LoVo (cell line): ENCODE data around the gene SV2B.

Source experiments
- DNase-seq: peaks from one replicate; pipeline ENCODE4 v3.0.0-alpha.2; 2016; ENCODE audit warnings: low spot score

Gene SV2B

DNA sequence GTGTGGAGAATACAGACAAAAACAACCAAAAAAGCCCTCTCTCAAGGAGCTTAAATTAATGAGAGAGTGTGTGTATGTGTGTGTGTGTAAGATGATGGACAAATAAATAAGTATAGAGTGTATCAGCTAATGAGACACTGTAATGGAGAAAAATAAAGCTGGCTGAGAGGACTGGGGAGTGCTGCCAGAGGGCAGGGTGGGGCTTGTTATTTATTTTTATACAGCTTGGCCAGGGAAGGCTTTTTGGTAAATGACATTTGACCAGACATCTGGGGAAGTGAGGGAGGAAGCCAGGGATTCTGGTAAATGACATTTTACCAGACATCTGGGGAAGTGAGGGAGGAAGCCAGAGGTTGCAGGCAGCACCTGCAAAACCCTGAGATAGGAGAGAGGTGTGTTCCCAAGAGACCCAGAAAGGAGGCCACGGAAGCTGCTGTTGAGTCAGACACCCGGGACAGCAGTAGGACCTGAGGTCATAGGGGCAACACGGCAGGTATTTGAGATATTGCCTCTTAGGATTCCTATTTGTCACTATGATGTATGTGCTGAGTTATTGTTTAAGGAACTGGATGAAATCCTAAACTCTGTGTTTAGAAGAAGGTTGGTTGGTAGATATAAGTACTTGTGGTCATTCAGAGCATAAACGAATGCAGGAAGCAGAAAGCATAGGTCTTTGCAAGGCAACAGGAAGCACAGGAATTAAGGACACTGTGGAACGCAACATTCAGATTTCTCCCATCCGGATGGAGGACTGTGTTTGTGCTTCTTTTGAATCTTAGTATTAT, 2.7 kb downstream of the SV2B start:
- no peak for DNase-seq

DNA sequence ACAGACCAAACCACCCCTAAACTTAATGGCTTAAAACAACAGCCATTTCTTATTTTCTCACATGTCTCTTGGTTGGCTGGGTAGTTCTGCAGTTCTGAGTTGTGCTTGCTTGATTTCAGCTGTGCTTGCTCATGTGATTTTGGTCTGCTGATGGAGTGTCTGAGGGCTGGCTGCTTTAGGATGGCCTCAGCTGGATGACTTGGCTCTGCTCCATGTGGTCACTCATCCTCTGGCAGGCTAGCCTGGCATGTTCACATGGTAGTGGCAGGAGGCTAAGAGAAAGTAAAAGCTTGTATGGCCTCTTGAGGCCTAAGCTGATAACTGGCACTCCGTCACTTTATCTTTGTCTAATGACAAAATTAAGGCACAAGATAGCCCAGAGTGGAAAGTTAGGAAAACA, 4.1 kb downstream of the SV2B start:
- DNase-seq, result no peak

DNA sequence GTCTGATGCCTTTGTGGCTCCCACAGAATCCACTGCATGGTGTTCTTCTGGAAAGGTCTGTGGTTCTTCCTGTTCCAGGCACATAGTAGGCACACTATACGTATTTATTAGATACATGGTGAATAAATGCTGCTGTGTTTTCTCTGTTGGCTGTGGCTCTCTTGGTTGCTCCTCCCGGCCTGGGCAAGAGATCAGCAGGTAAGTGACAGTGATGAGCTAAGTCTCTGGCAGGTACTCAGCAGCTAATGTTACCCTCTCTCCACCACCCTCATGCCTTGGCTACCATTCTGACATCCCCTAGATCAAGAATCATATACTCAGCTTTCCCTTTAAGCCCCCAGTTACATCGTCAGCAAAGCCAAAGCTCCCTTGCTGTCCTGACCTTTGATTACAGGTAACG, 8.4 kb downstream of the SV2B start:
- DNase-seq, result no peak

DNA sequence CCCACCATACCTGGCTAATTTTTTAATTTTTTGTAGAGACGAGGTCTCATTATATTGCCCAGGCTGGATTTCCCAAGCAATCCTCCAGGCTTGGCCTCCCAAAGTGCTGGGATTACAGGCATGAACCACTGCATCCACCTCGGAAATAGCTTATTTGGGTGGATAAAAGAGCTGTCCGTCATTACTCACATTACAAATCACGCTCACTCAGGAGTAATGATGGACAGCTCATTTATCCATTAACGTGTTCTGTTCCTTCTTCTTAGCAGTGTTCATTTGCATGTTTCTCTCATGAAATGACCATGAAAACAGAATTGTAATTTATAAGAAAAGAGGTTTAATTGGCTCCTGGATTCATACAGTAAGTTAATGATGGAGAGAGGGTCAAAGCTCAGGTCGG, 9.8 kb downstream of the SV2B start:
- DNase-seq, result no peak

DNA sequence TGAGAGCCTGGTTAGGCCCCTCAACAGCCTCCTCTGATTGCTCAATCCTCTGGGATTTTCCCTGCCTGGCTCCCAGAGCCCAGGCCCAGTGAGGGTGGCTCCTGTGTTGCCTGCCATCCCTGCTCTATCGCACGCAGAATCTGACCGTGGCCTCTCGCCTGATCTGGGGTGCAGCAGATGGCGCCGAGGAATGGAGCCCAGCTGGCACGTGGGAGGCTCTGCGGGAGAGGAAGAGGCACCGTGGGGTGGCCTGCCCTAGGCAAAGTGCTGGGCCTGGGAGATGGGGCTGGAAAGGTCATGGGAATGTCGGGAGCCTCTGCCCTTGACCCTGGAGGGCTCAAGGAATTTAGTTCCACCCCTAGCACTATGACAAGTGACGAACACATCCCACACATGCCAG, 10.3 kb downstream of the SV2B start:
- no peak for DNase-seq

DNA sequence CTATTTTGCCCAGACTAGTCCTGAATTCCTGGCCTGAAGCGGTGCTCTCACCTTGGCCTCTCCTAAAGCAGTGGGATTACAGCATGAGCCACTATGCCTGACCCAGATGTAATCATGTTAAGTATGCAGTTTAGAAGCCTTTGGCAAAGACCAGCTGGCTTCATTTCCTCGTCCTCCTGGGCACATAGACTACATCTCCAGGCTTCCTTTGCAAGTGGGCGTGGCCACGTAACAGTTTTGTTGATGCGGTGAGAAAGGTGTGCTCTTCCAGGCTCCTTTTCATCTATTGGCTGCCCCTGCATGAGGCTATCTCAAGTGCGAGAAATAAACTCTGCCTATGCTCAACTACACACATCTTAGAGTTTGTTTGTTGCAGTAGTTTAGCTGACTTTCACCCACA, 13.0 kb downstream of the SV2B start:
- no peak for DNase-seq

DNA sequence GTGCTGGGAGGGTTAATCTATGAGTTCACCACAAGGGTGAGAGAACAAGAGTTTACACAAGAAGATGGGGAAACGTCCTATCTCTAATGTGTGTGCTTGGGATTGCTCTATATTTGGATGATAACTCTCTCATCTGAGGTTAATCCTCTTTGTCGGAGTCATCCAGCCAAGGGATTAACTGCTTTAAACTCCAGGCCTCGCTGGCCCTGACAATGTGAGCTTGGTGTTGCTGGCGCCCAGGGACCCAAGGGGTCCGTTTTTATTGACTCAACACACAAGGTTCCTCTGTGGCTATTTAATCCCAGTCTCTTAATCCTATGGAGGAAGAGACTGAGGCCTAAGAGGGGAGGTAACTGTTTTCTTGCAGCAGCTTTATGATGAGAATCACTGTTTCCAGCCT, 14.2 kb downstream of the SV2B start:
- no peak for DNase-seq

DNA sequence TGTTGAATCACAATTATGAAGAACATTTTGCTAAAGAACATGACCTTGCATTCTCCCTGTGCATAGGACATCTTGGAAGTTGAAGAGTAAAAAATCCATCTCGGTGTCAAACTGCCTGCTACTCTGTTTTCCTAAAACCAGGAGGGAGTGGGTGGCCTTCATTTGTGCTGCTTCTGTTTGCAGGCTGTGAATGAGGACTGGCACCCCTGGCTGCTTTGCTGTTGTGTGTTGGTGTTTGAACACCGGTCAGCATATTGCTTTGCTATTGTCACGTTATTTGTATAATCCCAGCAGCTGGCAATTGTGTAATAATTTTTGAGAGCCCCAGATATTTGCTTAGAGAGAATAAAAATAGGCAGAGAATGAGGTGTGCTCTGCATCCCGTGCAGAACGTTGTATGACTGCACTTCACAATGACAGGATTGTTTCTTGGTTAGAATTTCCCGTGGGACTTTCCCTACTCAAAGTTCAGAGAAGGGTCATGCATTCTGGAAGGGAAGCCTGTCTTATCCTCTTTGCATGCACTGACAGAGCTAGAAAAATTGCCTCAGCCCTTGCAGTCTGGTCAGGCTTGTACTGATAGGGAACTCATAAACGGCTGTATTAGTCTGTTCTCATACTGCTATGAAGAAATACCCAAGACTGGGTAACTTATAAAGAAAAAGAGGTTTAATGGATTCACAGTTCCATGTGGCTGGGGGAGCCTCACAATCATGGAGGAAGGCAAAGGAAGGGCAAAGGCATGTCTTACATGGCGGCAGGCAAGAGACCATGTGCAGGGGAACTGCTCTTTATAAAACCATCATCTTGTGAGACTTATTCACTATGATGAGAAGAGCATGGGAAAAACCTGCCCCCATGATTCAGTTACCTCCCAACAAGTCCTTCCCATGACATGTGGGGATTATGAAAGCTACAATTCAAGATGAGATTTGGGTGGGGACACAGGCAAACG, 16.3 kb downstream of the SV2B start:
- DNase-seq, result no peak

DNA sequence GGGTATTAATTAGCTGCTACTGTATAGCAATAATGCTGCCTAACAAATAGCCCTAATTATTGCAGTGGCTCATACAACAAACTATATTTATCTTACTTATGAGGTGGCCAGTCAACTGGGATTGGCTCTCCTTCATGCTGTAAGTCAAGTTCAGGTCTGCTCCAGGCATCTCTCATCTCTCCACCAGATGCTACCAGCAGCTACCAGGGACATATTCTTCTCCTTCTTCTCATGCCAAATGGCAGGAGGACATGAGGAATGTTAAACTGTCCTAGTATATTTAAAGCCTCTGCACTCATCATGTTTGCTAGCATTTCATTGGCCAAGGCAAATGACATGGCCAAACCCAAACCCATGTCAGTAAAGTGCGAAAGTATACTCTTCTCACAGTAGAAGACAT, 17.3 kb downstream of the SV2B start:
- no peak for DNase-seq

DNA sequence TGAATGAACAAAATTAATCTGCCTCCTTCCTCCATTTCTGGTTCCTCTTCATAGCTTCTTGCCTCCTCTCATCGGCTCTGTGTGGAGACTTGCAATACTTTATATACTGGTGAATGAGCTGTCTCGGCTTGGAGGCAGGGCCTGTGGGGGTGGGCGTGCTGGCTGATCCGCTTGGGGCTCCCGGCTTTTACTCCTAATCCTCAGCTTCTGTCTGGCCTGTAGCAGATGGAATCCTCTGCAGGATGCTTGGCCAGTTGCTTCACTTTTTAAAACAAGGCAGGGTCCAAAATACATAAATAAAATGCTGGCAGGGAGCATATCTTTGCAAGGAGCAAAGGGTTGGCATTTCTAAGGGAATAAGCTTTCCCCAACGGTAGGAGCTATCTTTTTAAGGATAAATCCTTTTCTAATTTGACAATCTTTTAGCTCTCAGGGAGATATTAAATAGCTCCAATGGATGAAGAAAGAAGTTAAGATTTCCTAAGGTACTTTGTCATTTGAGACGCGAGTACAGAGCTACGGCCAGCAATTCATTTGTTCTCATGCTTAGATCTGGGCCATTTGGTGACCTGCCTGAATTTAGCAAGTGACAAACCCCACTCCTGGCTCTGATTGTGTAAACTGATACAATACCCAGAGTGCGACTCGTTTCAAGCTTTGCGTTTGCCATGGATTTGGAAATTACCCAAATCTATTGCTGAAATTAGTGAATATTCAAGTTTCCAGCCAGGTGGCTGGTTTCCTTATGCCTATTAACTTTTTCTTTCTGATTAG, 18.9 kb downstream of the SV2B start:
- DNase-seq, result no peak

DNA sequence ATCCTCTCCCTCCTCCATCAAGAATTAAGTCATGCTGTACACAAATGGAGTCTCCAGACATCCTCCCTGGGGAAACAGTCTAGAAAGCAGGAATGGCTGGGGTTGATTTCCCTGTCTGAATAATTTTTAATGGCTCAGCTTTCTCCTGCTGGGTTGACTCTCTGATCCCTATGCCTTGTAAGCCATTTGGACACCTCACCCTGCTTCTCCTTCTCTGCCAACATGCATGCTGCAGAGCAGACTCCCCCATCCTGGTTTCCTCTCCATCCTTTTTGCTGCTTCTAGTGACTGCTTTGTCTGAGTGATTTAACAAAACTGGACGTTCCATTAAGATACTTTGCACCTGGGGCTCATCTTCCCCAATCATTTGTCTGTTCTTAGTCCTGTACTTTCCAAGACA, 22.2 kb downstream of the SV2B start:
- DNase-seq, result no peak

DNA sequence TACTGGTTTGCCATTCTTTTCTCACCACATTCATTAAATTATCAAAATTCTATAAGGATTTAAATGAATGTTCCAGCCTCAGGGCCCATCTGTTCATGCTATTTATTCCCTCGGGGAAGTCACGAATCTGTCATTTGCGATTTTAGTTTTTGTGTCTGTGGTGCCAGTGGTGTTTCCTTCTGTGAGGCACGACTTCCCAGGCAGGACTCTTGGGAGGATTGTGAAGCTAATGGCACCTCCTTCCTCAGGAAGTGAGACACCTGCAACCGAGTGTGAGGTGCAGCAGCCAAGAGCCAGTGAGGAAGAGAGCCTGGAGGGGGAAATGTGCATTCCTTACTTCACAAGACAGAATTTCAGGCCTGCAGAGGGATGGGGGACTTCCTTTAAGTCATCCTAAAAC, 24.1 kb downstream of the SV2B start:
- DNase-seq, result no peak

DNA sequence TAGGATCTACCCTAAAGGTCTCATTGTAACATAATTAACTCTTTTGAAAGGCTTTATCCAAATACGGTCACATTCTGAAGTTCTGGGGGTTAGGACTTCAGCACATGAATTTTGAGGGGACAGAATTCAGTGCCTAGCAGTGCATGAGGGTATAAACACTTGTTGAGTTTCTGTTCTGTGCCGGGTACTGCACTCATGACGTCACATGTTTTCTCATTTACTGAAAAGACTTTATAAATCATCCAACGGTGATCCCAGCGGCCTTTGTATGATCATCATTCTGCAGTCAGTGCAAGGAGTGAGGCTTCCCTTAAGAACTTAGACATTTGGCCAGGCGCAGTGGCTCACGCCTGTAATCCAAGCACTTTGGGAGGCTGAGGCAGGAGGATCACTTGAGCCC, 25.1 kb downstream of the SV2B start:
- no peak for DNase-seq

DNA sequence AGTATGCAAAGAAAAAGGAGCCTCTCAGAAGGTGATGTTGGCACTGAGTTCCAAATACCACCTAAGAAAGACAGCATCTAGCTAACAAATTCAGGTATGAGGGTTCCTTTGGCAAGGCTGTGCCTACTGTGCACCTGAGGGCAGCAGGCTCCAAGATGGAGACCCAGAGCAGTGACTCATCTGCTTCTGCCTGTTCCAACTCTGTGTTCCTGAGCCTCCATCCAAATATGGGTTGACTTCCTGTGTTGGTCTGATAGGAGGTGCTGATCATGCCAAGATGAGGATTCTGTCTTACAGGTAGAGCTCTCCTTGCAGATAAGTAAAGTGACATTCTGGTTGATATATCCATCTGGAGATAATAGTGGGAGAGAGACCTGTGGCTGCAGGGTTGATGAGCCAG, 26.0 kb downstream of the SV2B start:
- DNase-seq, result no peak

DNA sequence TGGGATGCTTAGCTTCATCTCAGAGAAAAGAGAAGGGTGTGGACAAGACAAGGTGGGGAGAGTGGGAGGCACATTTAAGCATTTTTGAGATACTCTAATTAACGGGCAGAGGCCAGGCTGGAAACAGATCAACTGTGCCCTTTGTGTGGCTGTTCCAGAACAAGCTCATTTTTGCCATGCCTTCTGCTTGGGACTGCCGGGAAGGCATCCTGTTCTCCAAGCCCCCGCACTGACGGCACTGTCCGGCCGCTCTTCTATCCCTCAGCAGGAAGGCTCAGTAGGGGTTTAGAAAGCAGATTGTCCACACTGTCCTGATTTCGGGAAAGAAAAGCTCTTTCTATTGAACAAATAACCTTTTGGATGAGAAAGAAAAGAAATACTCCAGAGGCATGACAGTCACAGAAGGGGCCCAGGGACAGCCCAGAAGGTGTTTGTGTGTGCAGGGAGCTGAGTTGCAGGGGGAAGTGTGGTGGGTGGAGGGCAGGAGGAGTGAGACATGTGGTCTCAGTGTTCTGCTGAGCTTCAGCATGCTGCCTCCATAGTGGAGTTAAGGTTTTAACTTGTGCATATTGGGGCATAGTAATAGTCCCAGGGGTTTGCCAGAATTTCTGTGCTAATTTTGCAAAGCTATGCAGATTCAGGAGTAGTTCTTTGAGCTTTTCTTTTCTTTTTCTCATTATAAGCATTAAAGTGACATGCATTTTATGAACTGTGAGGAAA, 27.3 kb downstream of the SV2B start:
- no peak for DNase-seq

DNA sequence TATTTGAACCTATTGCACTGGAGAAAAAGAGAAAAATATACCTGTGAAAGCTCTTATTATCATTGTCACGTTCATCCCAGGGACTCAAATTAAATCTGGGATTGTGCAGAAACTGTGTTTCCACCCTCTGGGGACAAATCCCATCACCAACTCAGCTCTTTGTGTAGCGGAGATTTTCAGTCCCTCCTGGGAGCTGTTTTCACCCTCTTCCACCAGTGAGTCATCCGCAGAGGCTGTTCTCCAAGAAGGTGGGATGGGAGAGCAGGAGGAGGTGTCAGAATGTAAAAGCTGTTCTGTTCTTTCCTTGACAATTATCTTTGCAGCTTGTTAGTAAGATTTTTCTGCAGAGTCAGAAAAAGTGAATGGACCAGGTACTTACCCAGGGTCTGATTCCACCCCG, 28.0 kb downstream of the SV2B start:
- no peak for DNase-seq

DNA sequence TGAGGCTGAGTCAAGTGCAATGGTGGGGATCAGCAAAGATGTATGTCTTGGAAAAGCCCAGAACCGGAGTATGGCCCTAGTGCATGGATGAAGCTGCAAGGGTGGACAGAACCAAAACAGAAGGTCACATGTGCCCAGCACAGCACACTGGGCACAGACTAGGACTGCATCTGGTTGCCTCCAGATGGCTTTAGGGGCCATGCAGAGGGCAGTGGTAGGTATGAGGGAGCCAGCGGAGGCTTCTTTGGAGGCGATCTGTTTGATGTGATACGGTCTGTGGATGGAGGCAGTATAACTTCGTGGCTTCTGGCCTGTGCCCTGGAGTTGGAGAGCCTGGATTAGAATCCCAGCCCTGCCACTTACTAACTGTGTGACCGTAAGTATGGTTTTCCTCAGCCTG, 29.4 kb downstream of the SV2B start:
- no peak for DNase-seq

DNA sequence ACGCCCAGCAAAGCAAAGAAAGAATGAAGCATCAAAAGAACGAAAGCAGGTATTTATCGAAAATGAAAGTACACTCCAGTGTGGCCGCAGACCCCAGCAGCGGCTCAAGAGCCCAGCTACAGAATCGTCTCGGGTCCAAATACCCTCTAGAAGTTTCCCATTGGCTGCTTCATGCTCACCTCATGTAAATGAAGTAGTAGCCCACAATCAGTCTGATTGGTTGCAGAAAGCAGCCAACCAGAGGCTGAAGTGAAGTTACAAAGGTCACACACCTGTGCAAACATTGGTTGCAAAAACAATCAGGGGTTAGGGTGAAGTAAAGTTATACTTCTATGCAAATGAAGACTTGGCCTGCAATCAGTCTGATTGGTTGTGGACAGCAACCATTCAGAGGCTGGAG, 32.0 kb downstream of the SV2B start:
- DNase-seq, result no peak

DNA sequence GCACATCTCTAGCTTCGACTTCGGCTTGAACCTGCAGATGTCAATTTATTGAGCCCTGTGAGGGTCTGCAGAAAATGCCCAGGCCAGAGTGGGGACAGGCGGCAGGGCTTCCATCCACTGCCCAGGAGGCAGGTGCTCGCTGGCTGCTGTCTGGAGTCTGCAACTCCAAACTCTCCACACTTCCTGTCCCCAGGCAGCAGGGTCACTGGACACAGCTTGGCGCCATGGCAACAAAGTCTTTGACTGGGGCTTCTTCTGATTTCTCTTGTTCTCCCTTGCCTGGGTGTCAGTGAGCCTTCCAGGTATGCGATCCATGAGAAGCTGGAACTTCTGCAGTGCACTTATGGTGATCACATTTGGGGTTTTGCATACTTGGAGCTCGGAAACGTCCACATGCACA, 33.5 kb downstream of the SV2B start:
- no peak for DNase-seq

DNA sequence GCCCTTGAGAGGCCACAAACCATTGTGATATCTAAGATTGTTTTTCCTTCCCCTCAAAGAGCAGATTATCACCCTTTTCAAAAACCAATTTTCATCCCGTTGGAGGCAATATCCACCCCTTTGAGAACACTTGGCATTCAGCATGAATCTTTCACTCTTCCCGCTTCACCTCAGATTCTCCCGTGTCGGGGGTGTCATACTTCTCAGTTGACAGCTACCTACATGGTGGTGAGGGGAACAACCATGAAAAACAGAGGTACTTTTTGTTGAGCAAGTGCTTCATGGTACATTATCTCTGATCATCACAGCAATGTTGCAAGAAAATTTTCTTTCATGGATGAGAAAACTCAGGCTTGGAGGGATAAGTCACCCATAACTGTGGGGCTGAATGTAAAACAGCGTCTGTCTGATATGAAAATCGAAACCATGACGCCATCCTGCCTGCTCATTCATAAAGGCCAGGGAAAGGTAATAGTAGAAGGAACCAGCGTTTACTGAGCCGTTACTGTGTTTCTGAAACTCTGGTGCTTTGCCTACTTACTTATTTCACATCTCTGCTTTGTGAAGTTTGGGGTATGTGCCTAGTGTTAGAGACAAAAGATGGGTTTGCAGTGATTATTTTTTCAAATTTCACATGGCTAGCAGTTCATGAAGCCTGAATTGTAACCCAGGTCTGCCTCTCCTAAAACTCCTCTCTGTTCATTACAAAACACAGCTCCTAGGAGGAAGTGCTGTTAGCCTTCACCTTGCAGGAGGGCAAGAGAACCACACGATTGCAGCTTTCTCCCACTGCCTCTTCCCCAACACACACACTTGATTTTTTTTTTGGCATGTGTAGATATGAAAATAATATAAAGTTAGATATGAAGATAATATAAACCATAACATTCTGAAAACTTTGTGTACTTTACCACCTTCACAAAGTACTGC, 35.4 kb downstream of the SV2B start:
- DNase-seq, result no peak

DNA sequence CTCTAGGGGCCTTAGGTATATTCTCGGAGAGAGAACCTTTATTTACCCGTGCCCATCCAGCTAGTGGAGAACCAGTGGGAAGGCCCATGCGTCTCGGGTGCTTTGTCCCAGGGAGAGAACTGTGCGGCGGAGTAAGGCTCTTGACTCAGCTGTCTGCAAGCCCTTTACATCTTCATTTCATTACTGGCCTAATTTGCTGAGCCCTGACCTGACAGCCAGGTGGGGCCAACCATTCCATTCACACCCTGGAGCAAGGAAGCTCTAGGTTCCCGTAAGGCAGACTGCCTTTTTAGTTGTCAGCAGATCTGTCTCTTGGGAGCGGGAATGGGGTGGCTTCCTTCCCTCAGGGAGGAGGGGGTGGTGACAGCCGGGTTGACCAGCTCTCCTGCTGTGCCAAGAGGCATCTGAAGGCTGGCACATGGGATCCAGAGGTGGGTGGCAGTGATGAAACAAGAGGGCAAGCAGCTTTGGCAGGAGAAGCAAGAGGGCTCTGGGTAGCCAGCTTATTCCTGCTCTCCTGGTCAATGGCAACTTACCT, 36.4 kb downstream of the SV2B start:
- no peak for DNase-seq
